ENCODE measurements around the gene DNAH5.

The DNAH5 gene

DNA sequence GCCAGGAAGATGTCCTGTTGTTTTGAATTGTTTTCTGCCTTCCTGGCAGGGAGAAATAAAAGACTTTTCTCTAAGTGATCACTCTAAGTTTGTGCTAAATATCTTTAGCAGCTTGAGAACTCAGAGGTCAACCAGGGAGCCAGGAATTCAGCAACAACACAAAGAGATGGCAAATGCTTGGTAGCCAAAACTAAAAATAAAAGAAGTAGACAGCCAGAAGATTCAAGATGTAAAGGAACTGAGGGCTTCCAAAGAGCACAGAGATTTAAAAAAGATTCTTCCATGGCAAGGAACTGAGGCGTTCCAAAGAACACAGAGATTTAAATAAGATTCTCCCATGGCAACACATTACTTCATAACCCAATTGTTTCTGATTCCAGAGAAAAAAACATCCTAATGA lies 9.6 kb downstream of the DNAH5 start:
- DNase-seq (ENCODE audit: low read depth): no peak

DNA sequence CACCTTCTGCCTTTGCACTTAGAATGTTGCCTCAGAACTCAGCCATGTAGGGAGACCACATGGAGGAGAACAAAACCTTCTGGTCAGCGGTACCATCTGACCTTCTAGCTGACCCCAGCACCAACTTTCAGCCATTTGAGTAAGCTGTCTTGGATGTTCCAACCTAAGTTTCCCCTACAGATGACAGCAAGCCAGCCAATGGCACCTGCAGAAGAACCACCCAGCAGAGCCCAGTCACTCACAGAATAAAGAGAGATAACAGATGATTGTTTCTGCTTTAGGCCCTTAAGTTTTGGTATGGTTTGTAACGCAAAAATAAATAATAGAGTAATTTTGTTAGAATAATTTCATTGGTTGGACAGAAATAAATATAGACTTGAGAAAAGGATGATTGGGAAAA lies 10.4 kb downstream of the DNAH5 start:
- no peak for DNase-seq (ENCODE audit: low read depth)

DNA sequence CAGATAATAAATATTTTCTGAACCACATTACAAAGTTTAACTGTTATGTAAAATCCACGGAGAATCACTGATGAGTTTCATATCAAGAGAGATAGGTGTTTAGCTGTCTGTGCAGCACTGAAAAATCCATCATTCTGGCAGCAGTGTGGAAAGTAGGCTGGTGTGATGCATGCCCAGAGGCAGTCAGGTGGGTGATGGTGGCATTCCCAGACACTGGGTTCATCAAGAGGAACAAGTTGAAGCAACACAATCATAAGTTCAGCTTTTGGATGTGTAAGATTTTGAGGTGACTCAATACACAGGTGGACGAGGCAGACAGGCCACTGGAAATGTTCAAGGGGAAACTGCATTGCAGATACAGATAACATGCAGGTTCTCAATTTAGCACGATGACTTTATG lies 11.9 kb downstream of the DNAH5 start:
- no peak for DNase-seq (ENCODE audit: low read depth)

DNA sequence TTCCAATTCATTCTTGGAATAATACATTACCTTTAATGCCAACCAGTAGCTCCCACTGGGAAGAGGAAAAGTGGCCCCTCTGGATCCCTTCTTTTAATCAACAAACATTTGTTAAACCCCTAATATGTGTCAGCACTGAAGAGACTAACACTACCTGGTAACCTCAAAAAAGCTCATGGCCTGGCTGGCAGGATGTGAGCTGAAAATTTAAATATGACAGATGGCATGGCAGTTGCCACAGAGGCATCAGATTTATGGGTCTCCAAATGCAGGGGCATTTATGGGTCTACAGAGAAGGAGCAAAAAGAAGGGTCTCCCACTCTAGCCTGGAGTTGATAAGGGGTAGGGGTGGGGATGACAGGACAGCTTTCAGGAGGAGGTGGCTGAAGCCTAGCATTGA lies 12.5 kb downstream of the DNAH5 start:
- no peak for DNase-seq (ENCODE audit: low read depth)

DNA sequence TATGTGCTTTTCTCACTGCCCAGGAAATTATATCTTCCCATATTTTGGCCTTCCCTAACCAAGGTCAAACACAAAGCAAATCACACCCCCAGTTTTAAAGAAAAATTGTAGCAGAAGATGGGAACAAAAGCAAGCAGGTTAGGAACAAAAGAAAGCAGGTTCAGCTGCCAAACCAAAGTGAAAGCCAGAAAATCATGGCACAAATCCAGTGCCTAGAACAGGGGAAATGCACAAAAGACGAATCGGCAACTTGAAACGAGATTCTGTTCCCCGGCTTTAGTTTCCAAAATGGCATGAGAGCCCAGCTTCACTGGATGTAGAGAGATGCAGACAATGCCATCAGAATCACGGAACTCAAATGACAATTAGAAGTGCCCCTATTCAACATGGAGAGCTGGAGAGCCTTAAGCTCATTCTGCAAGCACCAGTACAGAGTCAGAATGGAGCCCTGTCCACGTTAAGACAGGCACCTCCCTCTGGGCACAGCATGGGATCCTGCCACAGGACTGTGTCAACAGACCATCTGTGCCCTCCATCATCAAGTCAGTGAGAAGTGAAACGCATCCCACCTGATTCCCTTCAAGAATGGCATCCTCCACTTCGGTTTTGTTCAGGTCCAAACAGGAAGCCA lies 13.8 kb downstream of the DNAH5 start:
- DNase-seq (ENCODE audit: low read depth): no peak

DNA sequence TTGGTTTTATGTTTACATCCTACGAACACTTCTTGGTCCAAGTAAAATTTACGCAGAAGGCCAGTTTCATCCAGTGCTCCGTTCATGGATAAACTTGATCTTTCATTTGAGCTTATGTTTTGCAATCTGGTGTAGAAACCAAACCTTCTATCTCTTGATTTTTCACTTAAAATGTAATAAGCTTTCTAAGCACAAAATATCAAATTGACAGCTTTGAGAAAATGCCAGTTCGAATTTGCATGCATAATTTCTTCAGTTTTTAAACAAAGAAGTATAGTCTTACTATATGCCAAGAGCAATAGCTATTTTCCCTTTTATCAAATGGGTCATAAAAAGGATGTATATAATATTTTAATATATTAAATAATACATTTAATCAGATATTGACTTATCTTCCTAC lies 17.8 kb downstream of the DNAH5 start:
- no peak for DNase-seq (ENCODE audit: low read depth)

DNA sequence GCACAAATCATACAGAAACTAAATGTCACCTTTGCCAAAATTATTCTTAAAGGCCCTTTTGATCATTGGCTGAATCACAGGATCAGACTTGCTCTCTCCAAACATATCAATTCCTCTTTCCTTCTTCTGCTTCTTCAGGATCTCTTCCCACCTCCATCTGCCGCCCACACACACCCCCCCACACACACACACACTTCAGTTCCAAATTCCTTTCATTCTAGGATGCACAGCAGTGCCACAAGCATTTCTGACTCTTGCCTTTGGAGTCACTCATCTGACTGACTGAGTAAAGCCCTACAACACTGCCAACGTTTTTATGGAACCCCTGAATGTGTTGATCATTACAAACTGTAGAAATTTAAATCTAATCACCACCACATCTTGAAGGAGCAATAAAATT lies 22.9 kb downstream of the DNAH5 start:
- DNase-seq (ENCODE audit: low read depth): no peak

DNA sequence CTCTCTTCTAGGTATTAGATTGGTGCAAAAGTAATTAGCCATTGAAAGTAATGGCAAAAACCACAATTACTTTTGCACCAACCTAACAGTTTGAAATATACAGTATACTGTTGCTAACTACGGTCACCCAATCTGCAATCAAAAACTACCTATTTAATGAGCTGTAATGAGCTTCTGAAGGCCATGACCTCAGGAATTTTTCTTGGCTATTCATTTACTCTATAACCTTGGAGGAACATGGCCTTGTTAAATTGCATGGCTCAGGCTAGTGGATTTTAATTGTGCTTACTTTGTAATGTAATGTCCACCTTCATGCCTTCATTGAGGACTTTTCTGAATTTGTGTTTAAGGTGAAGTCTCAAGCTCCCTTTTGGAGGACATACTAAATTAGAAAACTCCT lies 24.7 kb downstream of the DNAH5 start:
- no peak for DNase-seq (ENCODE audit: low read depth)

DNA sequence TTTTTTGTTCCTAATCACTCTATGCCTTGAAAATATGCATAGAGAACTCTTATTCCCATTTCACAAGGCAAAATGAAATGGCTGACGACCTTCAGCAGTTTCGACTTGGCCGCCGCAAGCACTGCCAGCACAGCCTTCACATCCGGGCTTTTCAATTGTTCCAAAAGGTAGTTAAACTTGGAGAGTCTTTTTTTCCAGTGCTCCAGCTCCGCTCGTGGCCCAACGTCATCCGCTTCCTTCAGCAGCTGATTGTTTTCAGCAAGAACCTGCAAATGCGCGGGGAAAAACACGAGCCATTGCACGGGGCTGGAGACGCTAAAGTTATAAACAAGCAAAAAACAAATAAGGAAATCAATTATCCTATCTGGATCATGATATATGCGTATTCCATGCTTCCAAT lies 25.4 kb downstream of the DNAH5 start:
- no peak for DNase-seq (ENCODE audit: low read depth)

DNA sequence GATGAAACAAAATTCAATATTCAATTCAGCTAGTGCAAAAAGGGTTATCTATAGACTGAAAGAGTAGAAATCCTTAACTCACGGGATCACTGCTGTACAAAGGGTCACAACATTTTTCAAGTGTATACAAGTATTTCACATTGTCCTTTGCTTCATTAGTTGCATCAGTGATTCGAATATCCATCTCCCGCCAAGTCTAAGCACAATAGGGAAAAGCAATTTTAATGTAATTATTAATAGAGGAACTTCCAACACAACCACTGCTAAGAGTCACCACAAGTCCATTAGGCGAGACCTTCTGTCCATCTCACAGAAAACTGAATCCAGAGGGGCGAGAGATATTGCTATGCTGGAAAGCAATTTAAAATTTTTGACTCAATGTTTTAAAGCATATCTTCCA lies 27.4 kb downstream of the DNAH5 start:
- no peak for DNase-seq (ENCODE audit: low read depth)

DNA sequence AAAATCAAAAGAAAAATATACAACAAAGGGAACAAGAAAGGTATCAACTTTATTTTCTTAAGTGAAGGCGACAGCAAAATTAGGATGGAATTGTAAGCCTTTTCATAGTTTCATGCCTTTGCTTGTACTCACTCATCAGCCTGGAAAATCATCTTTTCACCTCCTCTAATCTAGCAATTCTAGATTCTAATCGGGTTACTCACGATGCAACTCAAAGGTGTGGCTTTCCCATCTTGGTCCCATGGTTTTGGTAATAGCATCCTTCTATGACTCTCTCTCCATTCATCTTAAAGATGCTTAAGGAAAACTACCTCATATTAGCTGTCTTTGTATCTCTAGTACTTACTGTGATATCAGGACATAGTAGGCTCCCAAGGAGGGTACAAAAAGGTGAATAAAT lies 30.5 kb downstream of the DNAH5 start:
- no peak for DNase-seq (ENCODE audit: low read depth)

DNA sequence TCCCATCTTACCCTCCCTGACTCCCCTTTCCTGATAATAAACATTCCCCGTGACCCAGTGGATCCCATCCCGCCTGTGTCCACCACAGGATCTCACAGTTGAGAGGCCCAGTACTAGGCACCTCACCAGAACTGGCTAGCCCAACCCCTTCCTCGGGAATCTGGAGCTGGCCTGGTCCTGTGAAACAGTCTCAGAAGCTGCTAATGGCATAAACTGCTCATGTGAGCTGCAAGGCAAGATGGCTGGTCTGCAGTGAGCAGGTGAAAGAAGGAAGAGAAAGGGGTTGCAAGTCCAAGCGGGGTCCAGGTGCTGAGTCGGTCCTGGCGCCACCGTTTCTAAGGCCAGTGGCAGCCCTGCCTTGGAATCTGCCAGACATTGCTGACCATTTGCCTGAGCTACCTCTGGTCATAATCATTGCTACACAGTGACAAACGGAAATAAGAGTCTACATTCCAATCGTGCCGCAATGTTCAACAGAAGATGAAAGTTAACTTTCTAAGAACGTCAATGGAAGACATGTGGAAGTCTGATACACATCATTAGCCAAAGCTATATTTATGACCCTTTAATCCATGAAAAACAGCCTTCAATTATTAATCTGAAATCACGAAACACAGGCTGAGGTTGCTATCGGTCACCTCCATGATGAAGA lies 33.7 kb downstream of the DNAH5 start:
- no peak for DNase-seq (ENCODE audit: low read depth)

DNA sequence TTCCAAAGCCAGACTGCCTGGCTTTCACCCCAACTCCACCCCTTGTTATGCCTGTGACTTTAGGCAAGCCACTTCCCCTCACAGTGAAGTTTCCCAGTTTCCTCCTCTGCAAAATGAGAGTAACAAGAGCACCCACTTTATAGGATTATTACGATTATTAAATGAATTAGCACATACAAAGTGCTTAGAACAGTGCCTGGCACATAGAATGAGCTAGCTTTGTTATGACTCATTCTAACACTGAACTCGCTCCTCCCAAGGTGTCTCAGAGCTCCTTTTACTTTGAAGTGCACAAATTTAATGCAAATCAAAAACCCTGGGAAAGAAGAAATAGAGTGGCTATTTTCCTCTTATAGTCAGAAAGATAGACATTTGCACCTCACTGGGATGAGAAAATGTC lies 34.3 kb downstream of the DNAH5 start:
- no peak for DNase-seq (ENCODE audit: low read depth)

DNA sequence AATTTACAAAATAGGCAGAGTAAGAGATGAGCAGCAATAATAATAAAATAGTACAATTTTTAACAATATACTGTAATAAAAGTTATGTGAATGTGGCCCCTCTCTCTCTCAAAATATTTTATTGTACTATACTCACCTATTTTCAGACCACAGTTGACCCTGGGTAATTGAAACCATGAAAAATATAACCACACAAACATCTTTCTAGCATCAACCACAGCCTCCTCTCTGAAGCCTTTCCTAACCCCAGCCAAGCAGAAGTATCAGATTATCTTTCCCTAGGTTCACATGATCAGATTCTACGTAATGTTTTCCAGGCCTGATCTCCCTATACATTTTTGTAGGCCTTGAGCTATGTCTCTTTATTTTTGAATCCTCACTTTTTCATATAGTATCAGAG lies 35.2 kb downstream of the DNAH5 start:
- DNase-seq (ENCODE audit: low read depth): no peak

DNA sequence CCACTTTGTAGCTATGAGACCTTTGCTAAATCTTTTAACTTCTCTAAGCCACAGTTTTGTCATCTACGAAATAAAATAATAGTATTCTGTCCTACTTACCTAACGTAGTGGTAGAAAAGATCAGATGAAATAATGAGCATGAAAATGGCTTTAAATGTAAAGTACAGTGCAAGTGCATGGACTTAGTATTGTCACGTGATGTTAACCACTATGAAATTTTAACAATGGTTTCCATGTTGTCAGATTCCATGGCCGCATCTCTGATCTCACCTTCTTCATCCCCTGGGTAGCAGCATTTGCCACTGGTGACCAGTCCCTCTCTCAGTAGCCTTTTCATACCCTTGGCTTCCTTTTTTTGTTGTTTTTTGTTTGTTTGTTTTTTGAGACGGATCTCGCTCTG lies 45.9 kb downstream of the DNAH5 start:
- no peak for DNase-seq (ENCODE audit: low read depth)

DNA sequence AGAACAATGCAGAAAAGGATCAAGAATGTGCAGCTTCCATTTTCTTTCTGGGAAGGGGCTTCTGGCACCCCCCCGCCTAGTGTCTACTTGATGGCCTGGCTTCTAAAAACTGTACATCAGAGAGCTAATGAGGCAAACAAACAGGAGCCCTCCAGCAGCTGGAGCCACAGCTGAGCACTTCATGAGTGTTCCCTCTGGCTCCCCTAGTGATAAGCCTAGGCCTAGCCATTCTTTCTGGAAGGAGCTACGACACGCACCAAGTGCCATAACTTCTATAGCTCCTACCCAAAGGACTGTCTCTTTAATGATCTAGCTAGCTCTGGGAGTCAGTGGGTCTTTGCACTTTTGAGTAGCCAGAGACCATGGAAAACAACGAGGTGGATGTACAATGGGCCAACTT lies 66.1 kb downstream of the DNAH5 start:
- no peak for DNase-seq (ENCODE audit: low read depth)

DNA sequence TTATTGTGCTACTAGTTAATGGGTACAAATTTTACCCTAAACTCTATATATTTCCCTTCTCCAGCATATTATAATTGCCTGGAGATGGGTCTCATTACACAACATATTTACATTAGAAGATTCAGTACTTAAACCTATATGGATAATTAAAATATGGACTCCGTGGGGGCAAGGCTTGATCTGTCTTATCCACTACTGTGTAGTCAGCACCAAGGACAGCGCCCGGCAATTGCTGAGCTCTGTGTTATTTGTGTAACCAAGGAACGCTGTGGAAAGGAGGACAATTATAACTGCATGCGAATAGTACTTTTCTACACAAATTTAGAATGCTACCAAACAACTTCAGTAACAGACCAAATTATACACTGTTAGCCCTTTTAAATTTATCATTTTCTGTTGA lies 77.7 kb downstream of the DNAH5 start:
- no peak for DNase-seq (ENCODE audit: low read depth)

DNA sequence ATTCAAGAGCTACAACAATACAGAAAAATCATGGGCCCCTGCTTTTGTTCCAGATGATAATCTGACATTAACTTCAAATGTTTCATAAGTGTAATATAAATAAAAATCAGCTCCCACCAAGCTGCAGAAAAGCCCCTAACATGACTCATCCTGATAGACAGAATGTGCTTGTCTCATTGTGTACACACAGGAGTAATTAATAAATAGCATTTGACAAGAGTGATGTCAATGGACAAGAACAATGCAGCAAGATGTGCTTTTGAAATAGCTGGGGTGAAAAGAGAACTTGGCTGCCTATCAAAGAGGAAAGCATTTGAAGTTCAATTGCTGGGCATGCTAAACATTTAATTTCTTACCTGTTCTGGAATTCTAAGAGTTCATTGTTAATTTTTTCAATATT lies 79.2 kb downstream of the DNAH5 start:
- DNase-seq (ENCODE audit: low read depth): no peak

DNA sequence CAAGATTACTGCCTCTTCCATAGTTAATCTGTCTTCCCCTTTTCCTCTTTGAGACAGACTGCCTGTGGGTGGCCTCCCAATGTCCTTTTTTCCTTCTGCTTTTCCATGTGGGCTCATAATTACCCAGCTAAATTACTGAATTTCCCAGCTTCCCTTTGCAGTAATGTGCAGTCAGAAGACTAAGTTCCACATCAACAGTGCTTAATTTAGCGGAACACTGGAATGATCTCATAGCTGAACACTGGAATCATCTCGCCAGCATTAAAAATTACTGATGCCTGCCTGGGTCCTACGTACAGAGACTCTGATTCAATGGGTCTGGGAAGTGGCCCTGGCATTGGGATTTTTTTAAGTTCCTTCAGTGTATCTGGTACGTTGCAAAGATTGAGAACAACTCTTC lies 84.3 kb downstream of the DNAH5 start:
- no peak for DNase-seq (ENCODE audit: low read depth)

DNA sequence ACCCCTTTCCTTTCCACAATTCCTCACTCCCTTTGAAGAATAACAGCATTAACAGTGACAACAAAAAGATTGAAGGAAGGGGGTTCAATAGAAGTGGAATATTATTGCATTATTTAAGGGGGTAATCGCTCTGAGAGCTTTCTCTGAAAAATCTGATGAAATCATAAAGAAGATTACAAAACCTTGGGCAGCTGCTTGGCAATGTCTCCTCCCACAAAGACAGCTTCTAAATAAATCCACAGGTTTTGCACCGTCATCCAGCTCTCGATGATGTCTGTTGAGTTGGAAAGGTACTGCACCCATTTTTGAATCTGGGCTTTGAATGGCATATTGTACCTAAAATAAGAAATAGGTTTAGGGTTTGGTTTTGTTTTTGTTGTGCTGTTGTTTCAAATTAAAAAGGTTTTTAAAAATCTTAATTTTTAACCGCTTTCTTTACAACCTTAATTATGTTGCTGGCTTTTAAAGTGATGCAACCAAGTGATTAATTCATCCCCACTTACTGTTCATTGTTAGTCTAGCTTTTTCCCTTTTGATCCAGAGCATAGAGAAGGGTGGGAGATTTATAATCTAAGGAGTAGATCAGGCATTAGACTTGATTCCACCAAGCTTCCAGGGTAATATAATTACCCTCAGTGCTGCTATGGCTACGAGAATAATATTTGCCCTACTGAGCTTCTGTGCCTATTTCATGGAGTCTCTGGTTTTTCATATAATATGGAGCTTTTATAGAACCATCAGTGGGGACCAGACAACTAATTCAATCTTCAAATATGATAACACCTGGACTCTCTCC lies 85.0 kb downstream of the DNAH5 start:
- no peak for DNase-seq (ENCODE audit: low read depth)

DNA sequence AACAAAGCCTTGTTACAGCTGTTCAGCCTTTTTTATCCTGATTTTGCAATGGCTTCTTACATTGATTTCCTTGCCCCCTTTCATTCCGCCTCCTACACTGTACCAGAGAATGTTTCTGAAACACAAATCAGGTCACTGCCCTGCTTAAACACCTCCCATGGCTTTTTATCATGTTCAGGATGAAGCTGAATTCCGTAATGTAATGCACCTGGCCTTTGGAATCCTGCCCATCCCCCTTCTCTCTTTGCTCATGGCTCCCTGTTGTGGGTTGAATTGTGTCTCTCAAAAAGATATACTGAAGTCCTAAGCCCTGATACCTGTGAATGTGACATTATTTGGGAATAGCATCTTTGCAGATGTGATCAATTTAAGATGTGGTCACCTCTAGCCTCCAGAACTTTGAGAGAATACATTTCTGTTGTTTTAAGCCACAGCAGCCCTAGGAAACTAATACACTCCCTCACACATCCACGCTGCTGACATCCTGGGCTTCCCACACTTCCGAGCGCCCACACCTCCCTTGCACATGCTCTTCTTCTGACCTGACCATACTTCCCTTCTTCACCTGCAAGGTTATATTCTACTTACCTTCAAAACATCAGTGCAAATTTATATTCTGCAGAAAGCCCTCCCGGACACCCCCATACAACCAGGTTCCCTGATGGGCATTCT lies 101.2 kb downstream of the DNAH5 start:
- DNase-seq (ENCODE audit: low read depth): no peak

DNA sequence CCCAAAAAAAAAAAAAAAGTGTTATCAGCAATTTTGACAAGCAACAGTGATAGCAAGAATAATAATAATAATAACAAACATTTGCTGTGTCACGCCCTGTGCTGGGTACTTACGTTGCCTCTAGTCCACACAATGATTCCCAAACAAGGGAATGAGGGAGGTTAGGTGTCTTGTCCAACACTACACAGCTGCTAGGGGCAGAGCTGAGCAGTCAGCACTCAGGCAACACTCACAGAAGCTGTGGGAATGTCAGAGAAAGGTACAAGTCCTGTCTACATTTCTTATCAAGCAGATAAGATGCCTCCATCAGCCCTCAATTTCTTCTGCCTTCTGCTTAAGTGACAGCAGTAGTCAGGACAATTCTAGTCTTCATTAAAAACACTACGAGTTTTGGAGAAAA lies 111.0 kb downstream of the DNAH5 start:
- no peak for DNase-seq (ENCODE audit: low read depth)

DNA sequence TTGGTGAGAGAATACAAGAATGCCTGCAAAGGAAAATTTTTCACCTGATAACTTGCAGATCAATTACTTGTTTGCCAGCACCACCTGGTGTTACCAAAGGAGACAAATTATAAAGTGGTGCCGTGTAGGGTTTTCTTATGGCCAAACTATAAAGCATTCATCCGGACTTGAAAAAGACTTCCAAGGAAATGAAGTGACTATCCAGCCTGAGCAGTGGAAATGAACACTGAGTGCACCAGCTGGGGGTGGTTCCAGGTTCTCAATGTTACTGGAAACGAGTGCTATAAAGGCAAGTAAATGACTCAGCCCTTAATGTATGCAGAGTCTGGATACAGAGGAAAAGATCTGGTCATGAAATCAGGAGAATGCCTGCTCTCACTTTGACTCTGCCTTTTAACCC lies 113.1 kb downstream of the DNAH5 start:
- no peak for DNase-seq (ENCODE audit: low read depth)
